ENCODE measurements around the gene EHD4. TPM values are rescaled to one million over a fixed set of nuclear protein-coding genes. Genes with fewer than 3 reads are reported as not detected.
A peak's percentile ranks its signal among the peaks of the same experiment; 100 is the strongest.

Gene EHD4
- total RNA-seq, 1 donor from 2014 or later = 64.9 TPM

DNA sequence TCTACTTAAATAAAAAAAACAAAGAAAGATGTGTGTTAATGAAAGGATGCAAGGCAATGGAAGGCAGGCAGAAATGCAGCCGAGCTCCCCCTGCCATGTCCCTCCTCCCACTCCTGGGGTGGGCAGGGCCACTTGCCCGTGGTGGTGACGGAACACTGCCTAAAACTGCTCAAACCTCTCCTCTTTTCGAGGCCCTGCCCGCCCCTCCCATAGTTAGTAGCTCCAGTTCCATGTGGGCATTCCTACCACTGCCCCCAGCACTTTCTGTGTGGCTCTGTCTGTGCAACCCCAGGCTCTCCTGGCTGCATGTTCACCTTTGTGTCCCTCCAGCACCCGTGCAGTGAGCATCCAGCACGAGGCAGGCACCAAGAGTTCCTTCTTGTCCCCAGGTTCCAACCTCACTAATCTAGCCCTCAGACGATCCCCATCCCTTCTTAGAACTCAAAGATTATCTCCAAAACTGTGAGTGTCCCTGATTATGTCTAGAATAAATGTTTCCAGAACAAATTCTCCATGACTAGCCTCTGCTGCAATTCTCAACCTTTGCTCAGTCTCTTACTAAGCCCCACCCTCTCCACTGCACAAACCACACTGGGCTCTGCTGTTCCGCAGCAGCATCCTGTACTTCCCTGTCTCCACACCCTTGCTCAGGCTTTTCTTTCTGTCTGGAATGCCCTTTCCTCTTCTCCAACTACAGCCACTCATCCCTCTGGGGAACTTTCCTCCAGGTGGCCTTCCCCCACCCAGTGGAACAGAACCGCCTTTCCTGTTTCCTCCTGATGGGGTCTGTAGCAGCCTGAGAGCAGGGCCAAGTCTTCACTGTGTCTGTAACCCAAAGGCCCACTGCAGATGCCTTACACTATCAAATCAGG, 45.9 kb downstream of the EHD4 start:
- H3K27ac Mint-ChIP-seq (ENCODE audit: unreplicated experiment) = peak overlapping the region; percentile 93
- TF ChIP-seq CTCF (IDR thresholded peaks at IDR 0.05; ENCODE audit: unreplicated experiment) = no peak
- H3K4me3 Mint-ChIP-seq (ENCODE audit: unreplicated experiment) = peak overlapping the region; percentile 65
- no peaks in the 10 kb centered on the region for H3K9me3 Mint-ChIP-seq (ENCODE audit: unreplicated experiment)
- peak; percentile 28 for DNase-seq (ENCODE audit: low spot score)
- H3K36me3 Mint-ChIP-seq (ENCODE audit: low read depth, unreplicated experiment) = peaks cover 43% of the 10 kb centered on the region
- H3K27me3 Mint-ChIP-seq (ENCODE audit: unreplicated experiment) = peaks cover 6% of the 10 kb centered on the region
- peaks cover 65% of the 10 kb centered on the region for H3K4me1 Mint-ChIP-seq (ENCODE audit: unreplicated experiment)

DNA sequence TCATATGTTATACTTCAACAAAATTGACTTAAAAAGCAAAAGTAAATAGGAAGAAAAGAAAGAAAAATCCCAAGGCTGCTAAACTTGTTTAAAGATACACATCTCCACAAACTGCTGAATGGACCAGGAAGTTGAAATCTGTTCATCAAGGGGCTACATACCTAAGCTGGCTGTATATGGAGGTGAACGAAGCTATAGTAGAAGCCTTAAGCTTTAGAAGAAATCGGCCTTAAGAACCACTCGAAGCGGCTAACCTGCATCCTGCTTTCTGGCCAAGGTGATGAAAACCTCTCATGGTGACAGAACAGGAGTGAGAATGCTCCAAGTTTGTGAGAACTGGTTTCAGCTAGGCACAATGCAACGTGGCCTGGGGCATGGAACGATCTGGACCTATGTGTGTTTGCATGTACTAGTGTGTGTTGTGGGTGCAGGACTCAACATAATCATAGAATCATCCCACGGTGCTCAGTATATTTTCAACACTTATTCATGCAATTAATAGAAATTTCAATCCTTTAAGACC, 47.2 kb downstream of the EHD4 start:
- no peaks in the 10 kb centered on the region for H3K9me3 Mint-ChIP-seq (ENCODE audit: unreplicated experiment)
- H3K27me3 Mint-ChIP-seq (ENCODE audit: unreplicated experiment) = peaks cover 8% of the 10 kb centered on the region
- no peak for DNase-seq (ENCODE audit: low spot score)
- TF ChIP-seq CTCF (IDR thresholded peaks at IDR 0.05; ENCODE audit: unreplicated experiment) = no peak
- H3K4me1 Mint-ChIP-seq (ENCODE audit: unreplicated experiment) = peaks cover 73% of the 10 kb centered on the region
- H3K4me3 Mint-ChIP-seq (ENCODE audit: unreplicated experiment) = peak overlapping the region; percentile 12
- H3K27ac Mint-ChIP-seq (ENCODE audit: unreplicated experiment) = peak overlapping the region; percentile 93
- peaks cover 53% of the 10 kb centered on the region for H3K36me3 Mint-ChIP-seq (ENCODE audit: low read depth, unreplicated experiment)

- no peak for DNase-seq (ENCODE audit: low spot score)
- no peak overlapping the region for H3K27ac Mint-ChIP-seq (ENCODE audit: unreplicated experiment)
- H3K27me3 Mint-ChIP-seq (ENCODE audit: unreplicated experiment) = peaks cover 9% of the 10 kb centered on the region
- TF ChIP-seq CTCF (IDR thresholded peaks at IDR 0.05; ENCODE audit: unreplicated experiment) = no peak
- peaks cover 62% of the 10 kb centered on the region for H3K36me3 Mint-ChIP-seq (ENCODE audit: low read depth, unreplicated experiment)
- no peak overlapping the region for H3K4me3 Mint-ChIP-seq (ENCODE audit: unreplicated experiment)
- no peaks in the 10 kb centered on the region for H3K9me3 Mint-ChIP-seq (ENCODE audit: unreplicated experiment)
- peaks cover 71% of the 10 kb centered on the region for H3K4me1 Mint-ChIP-seq (ENCODE audit: unreplicated experiment)
Measured at GRCh38 chr15:41923401-41923997, 48.9 kb downstream of the EHD4 start.

DNA sequence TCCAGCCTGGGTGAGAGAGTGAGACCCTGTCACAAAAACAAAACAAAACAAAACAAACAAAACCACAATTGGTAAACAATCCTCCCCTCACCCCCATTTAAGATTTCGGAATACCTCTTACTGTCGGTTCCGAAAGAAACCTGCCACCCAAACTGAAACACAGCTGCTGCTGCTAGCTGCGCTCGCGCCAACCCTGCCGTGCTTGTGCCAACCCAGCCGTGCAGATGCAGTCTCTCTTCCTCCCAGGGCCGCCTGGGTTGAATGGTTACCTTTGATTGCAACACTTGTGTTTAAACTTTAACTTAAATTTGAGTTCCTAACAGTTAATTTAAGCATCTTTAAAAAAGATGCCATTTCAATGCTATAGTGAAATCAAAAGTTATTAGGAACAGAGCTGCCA, 50.0 kb downstream of the EHD4 start:
- Mint-ChIP-seq H3K4me3 (ENCODE audit: unreplicated experiment) (no peak overlapping the region), H3K4me1 (ENCODE audit: unreplicated experiment) (peaks cover 71% of the 10 kb centered on the region), H3K27me3 (ENCODE audit: unreplicated experiment) (peaks cover 11% of the 10 kb centered on the region), H3K36me3 (ENCODE audit: low read depth, unreplicated experiment) (peaks cover 71% of the 10 kb centered on the region), H3K27ac (ENCODE audit: unreplicated experiment) (peak overlapping the region; percentile 64), H3K9me3 (ENCODE audit: unreplicated experiment) (no peaks in the 10 kb centered on the region)
- no peak for DNase-seq (ENCODE audit: low spot score)
- TF ChIP-seq CTCF (IDR thresholded peaks at IDR 0.05; ENCODE audit: unreplicated experiment) = no peak

GRCh38 chr15:41921639-41922038, 50.7 kb downstream of the EHD4 start:
- peak overlapping the region; percentile 63 for H3K4me3 Mint-ChIP-seq (ENCODE audit: unreplicated experiment)
- peaks cover 9% of the 10 kb centered on the region for H3K27me3 Mint-ChIP-seq (ENCODE audit: unreplicated experiment)
- H3K36me3 Mint-ChIP-seq (ENCODE audit: low read depth, unreplicated experiment) = peaks cover 69% of the 10 kb centered on the region
- no peaks in the 10 kb centered on the region for H3K9me3 Mint-ChIP-seq (ENCODE audit: unreplicated experiment)
- no peak for DNase-seq (ENCODE audit: low spot score)
- TF ChIP-seq CTCF (IDR thresholded peaks at IDR 0.05; ENCODE audit: unreplicated experiment) = no peak
- H3K27ac Mint-ChIP-seq (ENCODE audit: unreplicated experiment) = peak overlapping the region; percentile 64
- peaks cover 65% of the 10 kb centered on the region for H3K4me1 Mint-ChIP-seq (ENCODE audit: unreplicated experiment)
